A673 (cell line): ENCODE data around the gene GSG1L.

ENCODE experiments used
- CTCF ChIP-seq: fragments of 300-800, 200-600 bp; sonication (generic); conservative IDR thresholded peaks from 2 replicates; pipeline ENCODE4 v1.5.1; 2017; ENCODE audit warnings: low read depth, mild to moderate bottlenecking, antibody characterized with exemption, low read length, moderate library complexity, mixed read lengths
- EZH2 ChIP-seq: fragments of 200-600 bp; sonication (generic); IDR thresholded peaks from 2 replicates; pipeline ENCODE4 v1.6.1; 2017; ENCODE audit warnings: borderline replicate concordance, low read depth, mild to moderate bottlenecking, mixed read lengths, antibody characterized with exemption, low read length; ENCODE audit not compliant: poor library complexity, severe bottlenecking

GRCh38 chr16:27932542-27933135 is 130.9 kb downstream of the GSG1L start:
- no peak for TF ChIP-seq EZH2
- TF ChIP-seq CTCF = no peak
